Measurements from ENCODE around the gene METTL23. TPM values are rescaled to one million over a fixed set of nuclear protein-coding genes. Genes with fewer than 3 reads are reported as not detected.
A peak's percentile ranks its signal among the peaks of the same experiment; 100 is the strongest.

METTL23 gene
- total RNA-seq, 1 experiment from 2014 or later, result 57.8 TPM

- Histone ChIP-seq H3K4me1 (ENCODE audit: control insufficient read depth in 1 of 2, insufficient read depth in 2 of 2, low read length in 2 of 2) (peaks cover 22 to 24% of the 10 kb centered on the region in 2 experiments), H4K20me1 (ENCODE audit: insufficient read depth) (no peaks in the 10 kb centered on the region), H3K36me3 (ENCODE audit: control insufficient read depth in 1 of 2, insufficient read depth in 2 of 2, low read length in 2 of 2) (0 out of 4 replicates have a peak, but pooled peaks cover 0 to 2% of the 10 kb centered on the region in 2 experiments), H3K9me2 (ENCODE audit: insufficient read depth) (no peaks in the 10 kb centered on the region), H3K27ac (ENCODE audit: low read depth, low read length) (peak overlapping the region; percentile 62), H3K4me2 (ENCODE audit: low read length) (peak overlapping the region; percentile 81), H3K9ac (ENCODE audit: low read length) (0 out of 2 replicates have a peak overlapping the region, but pooled peaks have one; percentile 39), H3K27me3 (ENCODE audit: insufficient read depth, low read length) (no peaks in the 10 kb centered on the region), H2AFZ (ENCODE audit: low read depth, low read length, poor library complexity, severe bottlenecking) (no peak overlapping the region), H3K79me2 (ENCODE audit: insufficient read depth, low read length) (no peaks in the 10 kb centered on the region), H3K9me3 (ENCODE audit: control insufficient read depth in 1 of 2, insufficient read depth in 1 of 2, low read depth in 1 of 2, low read length in 2 of 2) (no peaks in the 10 kb centered on the region), H3K4me3 (replicated peaks in 1 of 2; ENCODE audit: low read depth in 1 of 2, low read length in 2 of 2) (peak overlapping the region in 1 of 2 experiments; percentile 44; a peak in 1 of 4 replicates)
- ChIA-PET RAD21 (ENCODE audit: low non-redundant PET in 1 of 2, low total read pairs in 2 of 2, uncharacterized antibody in 2 of 2, unreplicated experiment in 2 of 2) (no interaction called here), CTCF (interaction anchor here (1.2 kb wide), 1 partner anchor 63 kb away, joined by 4 read pairs; no protein-coding TSS in a partner anchor), POLR2A (interaction anchor here (1.2 kb wide), 1 partner anchor 16 kb away, joined by 4 read pairs; no protein-coding TSS in a partner anchor)
- intact Hi-C loops (cut with micrococcal nuclease), result no loop called here
- DNase-seq (ENCODE audit: low read depth, low spot score) (no peak), ATAC-seq (no peak)
- TF ChIP-seq REST (IDR thresholded peaks at IDR 0.05; ENCODE audit: low read depth), result no peak
- TF ChIP-seq YY1 (IDR thresholded peaks at IDR 0.05; ENCODE audit: extremely low read depth, insufficient replicate concordance, low read depth, low read length), result no peak
- no peak for TF ChIP-seq CTCF (IDR thresholded peaks at IDR 0.05 in 2 of 3, conservative IDR thresholded peaks at IDR 0.05 in 1 of 3; ENCODE audit: borderline replicate concordance in 1 of 3, insufficient read depth in 1 of 3, low read depth in 2 of 3, low read length in 2 of 3)
- TF ChIP-seq SRF (IDR thresholded peaks at IDR 0.05; ENCODE audit: low read depth), result no peak
- TF ChIP-seq EGR1 (IDR thresholded peaks at IDR 0.05; ENCODE audit: low read depth), result no peak
- no peak for TF ChIP-seq JUND (IDR thresholded peaks at IDR 0.05)
- TF ChIP-seq, protein P1, sequence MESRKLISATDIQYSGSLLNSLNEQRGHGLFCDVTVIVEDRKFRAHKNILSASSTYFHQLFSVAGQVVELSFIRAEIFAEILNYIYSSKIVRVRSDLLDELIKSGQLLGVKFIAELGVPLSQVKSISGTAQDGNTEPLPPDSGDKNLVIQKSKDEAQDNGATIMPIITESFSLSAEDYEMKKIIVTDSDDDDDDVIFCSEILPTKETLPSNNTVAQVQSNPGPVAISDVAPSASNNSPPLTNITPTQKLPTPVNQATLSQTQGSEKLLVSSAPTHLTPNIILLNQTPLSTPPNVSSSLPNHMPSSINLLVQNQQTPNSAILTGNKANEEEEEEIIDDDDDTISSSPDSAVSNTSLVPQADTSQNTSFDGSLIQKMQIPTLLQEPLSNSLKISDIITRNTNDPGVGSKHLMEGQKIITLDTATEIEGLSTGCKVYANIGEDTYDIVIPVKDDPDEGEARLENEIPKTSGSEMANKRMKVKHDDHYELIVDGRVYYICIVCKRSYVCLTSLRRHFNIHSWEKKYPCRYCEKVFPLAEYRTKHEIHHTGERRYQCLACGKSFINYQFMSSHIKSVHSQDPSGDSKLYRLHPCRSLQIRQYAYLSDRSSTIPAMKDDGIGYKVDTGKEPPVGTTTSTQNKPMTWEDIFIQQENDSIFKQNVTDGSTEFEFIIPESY (IDR thresholded peaks at IDR 0.05; ENCODE audit: extremely low read depth, insufficient replicate concordance, low read length), result no peak
- TF ChIP-seq POLR2A (IDR thresholded peaks at IDR 0.05; ENCODE audit: borderline replicate concordance, extremely low read depth, insufficient read depth, insufficient read length), result no peak
- TF ChIP-seq POLR2AphosphoS5 (IDR thresholded peaks at IDR 0.05; ENCODE audit: low read depth, low read length), result no peak
- no peak for TF ChIP-seq EZH2 (IDR thresholded peaks at IDR 0.05)
- no peak for TF ChIP-seq CEBPB (IDR thresholded peaks at IDR 0.05; ENCODE audit: low read depth)
- no peak for TF ChIP-seq CBX3 (IDR thresholded peaks at IDR 0.05; ENCODE audit: low read depth)
- TF ChIP-seq FOSL1 (IDR thresholded peaks at IDR 0.05; ENCODE audit: low read depth), result no peak
- no TSS peak for BruUV-seq (replicated peaks)
These were observed 39.1 kb upstream of the METTL23 start for GRCh38 chr17:76687298-76688164.

Data from HCT116 (cell line).